ENCODE results near the gene KCNK3.

- TF ChIP-seq CTCF (IDR thresholded peaks at IDR 0.05) (no peak), POLR2A (IDR thresholded peaks at IDR 0.05) (no peak)
Measured at GRCh38 chr2:26654061-26654340, 38.5 kb upstream of the KCNK3 start.

All from body of pancreas (tissue), 4 donors.